Fibroblast of skin of left quadriceps (primary cell): ENCODE measurements around the gene SLMAP.
"Not testable (repeated sequence)": the region's sequence is repeated elsewhere in the genome, so short reads cannot be mapped to it uniquely, and the experiment has no call there.

Experiments used
- DNase-seq, 2 experiments: peaks; one replicate each; pipeline ENCODE4 v3.0.0-alpha.2; 2013; ENCODE audit warnings: low read depth in 2 of 2

SLMAP gene

DNA sequence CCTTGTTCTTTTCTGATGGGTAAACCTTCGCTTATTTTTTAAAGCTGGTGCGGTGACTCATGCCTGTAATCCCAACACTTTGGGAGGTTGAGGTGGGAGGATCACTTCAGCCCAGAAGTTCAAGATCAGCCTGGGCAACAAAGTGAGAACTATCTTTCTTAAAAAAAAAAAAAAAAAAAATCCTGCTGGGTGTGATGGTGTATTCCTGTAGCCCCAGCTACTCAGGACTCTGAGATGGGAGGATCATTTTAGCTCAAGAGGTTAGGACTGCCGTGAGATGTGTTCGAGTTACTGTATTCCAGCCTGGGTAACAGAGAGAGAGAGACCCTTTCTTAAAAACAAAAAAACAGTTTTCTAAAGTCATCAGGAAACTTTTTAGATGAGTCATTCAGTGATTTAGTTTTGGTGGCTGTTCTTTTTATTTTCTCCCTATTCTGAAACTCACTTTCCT is 37.7 kb downstream of the SLMAP start:
- no peak for DNase-seq

DNA sequence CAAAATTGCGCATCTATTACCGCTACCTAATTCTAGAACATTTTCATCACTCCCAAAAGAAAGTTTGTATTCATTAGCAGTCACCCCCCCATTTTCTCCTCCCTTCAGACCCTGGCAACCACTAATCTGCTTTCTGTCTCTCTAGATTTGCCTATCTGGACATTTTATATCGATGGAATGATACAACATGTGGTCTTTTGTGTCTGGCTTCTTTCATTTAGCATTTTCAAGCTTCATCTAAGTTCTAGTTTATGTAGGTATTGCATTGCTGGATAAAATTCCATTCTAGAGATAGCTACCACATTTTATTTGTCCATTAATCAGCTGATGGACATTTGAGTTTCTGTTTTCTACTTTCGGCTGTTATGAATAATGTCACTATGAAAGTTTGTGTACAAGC is 38.4 kb downstream of the SLMAP start:
- no peak for DNase-seq

DNA sequence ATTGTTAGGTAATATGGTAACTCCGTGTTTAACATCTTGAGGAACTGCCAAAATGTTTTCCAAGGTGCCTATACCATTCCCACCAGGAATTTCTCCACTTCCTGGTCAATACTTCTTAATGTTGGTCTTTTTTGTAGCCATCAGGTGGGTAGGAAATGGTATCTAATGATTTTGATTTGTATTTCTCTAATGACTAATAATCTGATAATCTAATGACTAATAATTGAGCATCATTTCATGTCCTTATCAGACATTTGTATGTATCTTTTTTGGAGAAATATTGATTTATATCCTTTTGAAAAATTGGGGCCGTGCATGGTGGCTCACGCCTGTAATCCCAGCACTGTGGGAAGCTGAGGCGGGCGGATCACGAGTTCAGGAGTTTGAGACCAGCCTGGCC is 38.8 kb downstream of the SLMAP start:
- DNase-seq, result no peak

DNA sequence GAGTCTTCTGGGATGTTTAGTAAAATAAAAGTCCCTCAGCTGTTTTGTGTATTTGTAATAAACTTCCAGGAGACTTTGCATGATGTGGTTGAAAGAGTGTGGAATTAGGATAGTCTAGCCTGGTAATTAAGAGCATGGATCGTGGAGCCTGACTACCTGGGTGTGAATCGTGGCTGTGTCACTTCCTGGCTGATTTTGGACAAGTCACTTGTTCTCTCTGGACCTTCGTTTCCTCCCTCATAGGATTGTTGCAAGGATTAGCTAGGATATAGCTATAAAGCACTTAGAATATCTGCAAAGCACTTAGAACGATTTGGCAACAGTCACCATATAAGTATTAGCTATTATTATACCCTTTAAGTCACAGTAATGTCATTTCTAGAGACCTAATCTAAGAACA is 40.2 kb downstream of the SLMAP start:
- DNase-seq, result no peak

DNA sequence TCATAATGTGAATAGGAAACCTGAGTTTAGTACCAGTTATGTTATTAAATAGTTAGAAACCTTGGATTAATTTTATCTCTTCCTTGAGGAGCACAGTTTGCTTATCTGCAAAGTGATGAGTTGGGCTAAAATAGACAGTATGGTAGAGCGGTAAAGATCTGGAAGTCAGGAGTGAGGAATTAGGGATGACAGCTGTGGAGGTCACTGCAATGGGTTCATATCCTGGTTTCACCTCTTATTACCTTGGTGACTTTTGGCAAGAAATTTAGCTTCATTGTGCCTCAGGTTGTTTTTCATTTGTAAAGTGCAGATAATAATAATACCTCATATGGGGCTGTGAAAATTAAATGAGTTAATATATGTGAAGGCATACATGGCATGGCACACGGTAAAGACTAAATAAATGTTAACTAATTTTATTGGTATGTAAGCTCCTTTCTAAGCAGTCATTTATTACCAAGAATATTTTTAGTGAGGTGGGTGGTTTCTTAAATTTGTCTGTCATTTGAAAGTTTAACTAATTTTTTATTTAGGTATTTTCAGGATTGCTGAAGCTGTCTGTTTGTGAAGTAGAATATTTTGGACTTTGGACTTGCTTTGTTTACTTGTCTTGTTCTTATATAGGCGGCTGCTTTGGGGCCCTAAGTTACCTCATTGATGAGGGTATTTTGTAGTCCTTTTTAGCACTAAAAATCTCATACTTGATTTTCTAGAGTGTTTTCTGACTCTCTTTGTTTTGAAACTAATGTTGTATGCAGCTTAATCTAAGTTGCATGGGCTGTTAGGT is 41.8 kb downstream of the SLMAP start:
- no peak for DNase-seq

GRCh38 chr3:57803647-57804081 is 47.6 kb downstream of the SLMAP start:
- DNase-seq, result peak; percentile 84 to 87

GRCh38 chr3:57805266-57805665 is 49.2 kb downstream of the SLMAP start:
- no peak for DNase-seq

GRCh38 chr3:57805674-57806073 is 49.6 kb downstream of the SLMAP start:
- DNase-seq, result peak; percentile 27 to 35

GRCh38 chr3:57806195-57806594 is 50.1 kb downstream of the SLMAP start:
- not testable (repeated sequence) for DNase-seq

- DNase-seq, result no peak
Measured at GRCh38 chr3:57808961-57809608, 53.0 kb downstream of the SLMAP start.

DNA sequence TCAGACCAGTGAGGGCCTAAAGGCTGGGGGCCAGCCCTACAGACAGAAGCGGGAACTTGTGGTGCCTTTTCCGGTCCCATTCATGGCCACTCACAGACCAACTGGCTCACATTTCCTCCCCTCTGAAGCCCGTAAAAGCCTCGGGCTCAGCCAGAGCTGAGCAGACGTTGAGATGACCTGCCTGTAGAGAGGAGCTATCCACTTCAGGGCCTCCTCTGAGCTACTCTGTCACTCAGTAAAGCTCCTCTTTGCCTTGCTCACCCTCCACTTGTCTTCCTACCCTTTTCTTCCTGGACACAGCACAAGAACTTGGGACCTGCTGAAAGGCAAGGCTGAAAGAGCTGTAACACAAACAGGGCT is 53.5 kb downstream of the SLMAP start:
- no peak for DNase-seq

GRCh38 chr3:57810048-57810447 is 53.9 kb downstream of the SLMAP start:
- DNase-seq, result no peak

DNA sequence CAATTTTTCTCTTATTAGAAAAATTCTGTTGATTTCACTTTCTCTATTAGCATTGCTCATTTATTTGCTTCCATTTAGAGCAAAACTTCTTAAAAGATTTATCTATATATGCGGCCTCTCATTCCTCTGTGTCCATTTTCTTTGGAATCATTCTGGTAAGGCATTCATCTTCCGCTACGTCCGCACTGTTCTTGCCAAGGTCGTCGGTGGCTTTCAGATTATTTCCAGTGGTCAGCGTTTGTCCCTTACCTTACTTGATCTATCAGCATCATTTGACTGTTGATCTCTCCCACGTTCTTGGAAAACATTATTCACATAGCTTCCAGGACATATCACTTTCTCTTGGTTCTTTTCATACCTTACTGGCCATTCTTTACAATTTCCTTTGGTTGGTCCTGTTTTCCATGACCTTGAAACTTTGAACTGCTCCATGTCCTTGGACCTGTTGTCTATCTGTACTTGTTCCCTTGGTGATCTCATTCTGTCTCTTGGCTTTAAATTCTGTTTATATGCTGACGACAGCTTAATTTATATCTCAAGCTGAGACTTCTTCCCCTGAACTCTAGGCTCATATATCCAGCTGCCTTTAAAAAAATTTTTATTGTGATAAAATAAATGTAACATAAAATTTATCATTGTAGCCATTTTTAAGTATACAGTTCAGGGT is 54.5 kb downstream of the SLMAP start:
- DNase-seq, result no peak

DNA sequence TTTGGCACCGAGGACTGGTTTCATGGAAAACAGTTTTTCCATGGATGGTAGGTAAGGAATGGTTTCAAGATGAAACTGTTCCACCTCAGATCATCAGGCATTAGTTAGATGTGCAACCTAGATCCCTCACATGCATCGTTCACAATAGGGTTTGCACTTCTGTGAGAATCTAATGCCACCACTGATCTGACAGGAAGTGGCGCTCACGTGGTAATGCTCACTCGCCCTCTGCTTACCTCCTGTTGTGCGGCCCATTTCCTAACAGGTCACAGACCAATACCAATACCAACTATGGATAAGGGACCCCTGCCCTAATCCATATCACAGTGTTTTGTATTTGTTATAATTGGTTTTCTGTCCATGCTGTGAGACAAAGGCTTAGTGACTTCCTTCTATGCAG is 58.9 kb downstream of the SLMAP start:
- DNase-seq, result no peak

- peak; percentile 13 to 17 for DNase-seq
Measured at GRCh38 chr3:57816471-57817095, 60.5 kb downstream of the SLMAP start.

DNA sequence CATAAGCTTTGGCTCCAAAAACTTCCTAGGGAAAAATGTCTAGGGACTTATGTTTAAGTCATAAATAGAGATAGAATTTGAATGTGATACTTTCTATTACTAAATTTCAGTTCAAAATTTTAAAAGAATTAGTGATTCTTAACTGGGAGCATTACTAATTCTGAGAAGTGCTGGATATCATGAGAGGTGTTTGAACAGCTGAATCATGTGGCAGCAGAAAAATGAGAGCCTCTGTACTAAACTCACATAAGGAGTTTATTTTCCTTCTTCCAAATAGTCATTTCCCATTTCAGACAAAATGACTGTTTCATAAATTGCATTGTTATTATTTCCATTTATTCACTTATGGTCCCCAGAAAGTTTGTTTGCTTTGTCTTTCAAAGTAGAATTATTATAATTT is 62.7 kb downstream of the SLMAP start:
- DNase-seq, result no peak

DNA sequence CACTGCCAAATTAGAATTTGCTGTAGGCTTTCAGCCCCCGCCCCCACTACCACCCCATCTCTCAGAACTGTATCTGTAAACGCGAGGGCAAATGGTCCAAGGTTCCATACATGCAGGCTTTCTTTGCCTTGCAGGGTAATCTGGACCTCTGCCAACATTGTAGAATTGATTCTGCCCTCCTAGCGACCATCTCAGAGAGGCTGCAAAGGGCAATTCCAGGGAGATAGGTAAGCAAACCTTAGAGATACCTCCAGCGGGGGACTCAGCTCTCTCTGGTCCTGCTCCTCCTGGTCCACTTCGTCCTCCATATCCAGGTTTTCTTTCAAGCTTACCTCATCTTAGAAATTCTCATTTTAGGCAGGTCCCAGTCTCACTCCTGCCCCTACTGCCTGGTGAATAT is 64.4 kb downstream of the SLMAP start:
- DNase-seq, result no peak

DNA sequence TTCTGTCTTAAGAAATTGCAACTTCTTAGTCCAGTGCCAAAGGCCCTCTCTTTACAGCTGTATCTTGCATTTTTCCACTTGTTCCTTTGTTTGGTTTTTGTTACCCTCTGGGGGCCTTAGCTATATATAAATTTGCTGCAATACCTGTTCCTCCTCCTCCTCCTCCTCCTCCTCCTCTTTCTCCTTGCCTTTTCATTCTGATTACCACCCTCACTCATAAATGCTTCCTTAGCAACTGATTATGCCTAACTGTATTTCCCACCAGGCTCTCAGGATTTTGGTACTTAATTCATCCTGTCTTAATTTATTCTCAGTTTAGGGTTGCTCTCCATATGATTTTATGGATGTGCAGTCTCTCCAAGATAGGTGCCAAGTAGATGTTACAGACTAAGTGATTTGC is 65.7 kb downstream of the SLMAP start:
- DNase-seq, result no peak

DNA sequence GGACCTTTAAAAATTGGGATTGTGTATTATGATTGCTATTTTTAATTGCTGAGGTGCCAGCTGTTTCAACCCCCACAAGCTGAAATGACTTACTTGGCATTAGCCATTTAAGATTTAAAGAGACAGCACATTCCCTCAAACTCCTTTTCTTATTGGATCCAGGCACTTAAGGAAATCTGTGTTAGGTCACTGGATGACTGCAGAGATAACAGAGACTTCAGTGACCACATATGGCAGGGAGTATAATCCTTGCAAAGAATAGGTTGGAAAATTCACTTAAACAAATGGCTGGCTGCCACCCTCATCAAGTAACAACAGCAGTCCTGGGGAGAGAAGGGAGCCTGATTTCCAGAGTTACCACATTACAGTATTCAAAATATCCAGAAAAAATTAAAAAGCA is 66.6 kb downstream of the SLMAP start:
- no peak for DNase-seq

- no peak for DNase-seq
Measured at GRCh38 chr3:57825116-57825515, 69.0 kb downstream of the SLMAP start.

GRCh38 chr3:57826245-57826951 is 70.3 kb downstream of the SLMAP start:
- no peak for DNase-seq
